ENCODE results near the gene CSTPP1.

DNA sequence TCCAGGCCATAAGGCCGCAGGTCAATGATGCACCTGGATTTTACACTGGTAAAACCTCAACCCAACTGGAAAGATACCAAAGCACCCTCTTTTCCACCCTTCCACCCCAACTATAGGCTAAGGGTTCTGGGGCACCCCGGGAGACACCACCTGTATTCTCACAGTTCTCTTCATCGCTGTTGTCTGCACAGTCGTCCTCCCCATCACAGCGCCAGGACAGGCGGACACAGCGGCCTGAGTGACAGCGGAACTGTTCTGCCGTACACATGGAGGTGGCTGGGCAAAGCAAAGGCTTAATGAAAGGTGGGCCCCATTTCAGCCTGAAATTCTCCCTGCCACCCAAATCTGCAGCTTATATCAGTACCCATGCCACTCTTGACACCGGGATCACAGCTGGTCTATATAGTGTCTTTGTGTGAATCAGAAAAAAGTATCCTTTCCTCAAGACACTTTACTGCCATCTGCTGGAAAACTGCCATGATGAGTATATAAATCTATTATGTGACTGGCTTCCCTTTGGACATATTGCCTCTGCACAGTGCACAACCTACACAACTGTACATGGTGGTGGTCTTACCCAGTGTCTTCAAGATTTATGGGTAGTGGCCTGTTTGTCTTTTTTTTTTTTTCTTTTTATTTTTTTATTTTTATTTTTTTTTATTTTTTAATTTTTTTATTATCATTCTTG, 39.7 kb upstream of the CSTPP1 start:
- TF ChIP-seq, protein P1, sequence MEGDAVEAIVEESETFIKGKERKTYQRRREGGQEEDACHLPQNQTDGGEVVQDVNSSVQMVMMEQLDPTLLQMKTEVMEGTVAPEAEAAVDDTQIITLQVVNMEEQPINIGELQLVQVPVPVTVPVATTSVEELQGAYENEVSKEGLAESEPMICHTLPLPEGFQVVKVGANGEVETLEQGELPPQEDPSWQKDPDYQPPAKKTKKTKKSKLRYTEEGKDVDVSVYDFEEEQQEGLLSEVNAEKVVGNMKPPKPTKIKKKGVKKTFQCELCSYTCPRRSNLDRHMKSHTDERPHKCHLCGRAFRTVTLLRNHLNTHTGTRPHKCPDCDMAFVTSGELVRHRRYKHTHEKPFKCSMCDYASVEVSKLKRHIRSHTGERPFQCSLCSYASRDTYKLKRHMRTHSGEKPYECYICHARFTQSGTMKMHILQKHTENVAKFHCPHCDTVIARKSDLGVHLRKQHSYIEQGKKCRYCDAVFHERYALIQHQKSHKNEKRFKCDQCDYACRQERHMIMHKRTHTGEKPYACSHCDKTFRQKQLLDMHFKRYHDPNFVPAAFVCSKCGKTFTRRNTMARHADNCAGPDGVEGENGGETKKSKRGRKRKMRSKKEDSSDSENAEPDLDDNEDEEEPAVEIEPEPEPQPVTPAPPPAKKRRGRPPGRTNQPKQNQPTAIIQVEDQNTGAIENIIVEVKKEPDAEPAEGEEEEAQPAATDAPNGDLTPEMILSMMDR (IDR thresholded peaks at IDR 0.05), result peak; percentile 41
- no peak for TF ChIP-seq EZH2 (IDR thresholded peaks at IDR 0.05)
- no peak for TF ChIP-seq EZH2phosphoT487 (IDR thresholded peaks at IDR 0.05)
